ENCODE measurements around the gene PABPC1L. TPM values are rescaled to one million over a fixed set of nuclear protein-coding genes. Genes with fewer than 3 reads are reported as not detected.

The PABPC1L gene
- total and polyA plus RNA-seq, 2 of the 13 experiments (the other 11 are each of a cell fraction or from before 2014, with no cell fraction given), result 30.8 to 252 TPM

- H3K4me3 ChIP-seq (replicated peaks in 1 of 3; ENCODE audit: insufficient read depth in 1 of 3, low read depth in 2 of 3, low read length in 3 of 3), result no peak overlapping the region
- CTCF ChIA-PET (ENCODE audit: low intra/inter-chr PET ratio, low total read pairs), result no interaction called here
- 90% methylated on average over 5 of the region's 5 CpGs for WGBS (ENCODE audit: low lambda C conversion rate)
- H2AFZ ChIP-seq (ENCODE audit: low read length), result no peak overlapping the region
- DNase-seq (ENCODE audit: low spot score), result no peak
- H3K9me3 ChIP-seq (ENCODE audit: low read length), result no peaks in the 10 kb centered on the region
- H3K27ac ChIP-seq (ENCODE audit: extremely low read length, insufficient read depth, low read length), result no peak overlapping the region
- H3K9ac ChIP-seq (ENCODE audit: insufficient read depth, low read depth, low read length), result no peak overlapping the region
- intact Hi-C loops (cut with micrococcal nuclease; ENCODE audit: unreplicated experiment) (no loop called here), in situ Hi-C loops (cut with HindIII; ENCODE audit: extremely low pct_ligation_motif_present, low pct_unique_long_range_greater_than_20kb) (no loop called here)
- peaks cover 22 to 59% of the 10 kb centered on the region in 2 experiments for H3K36me3 ChIP-seq (replicated peaks in 1 of 2; ENCODE audit: control insufficient read depth in 1 of 2, insufficient read depth in 2 of 2, low read length in 2 of 2)
- peaks cover 30% of the 10 kb centered on the region for H4K20me1 ChIP-seq (ENCODE audit: insufficient read depth, low read length)
- no peaks in the 10 kb centered on the region for H3K27me3 ChIP-seq (ENCODE audit: control insufficient read depth in 1 of 2, insufficient read depth in 2 of 2, low read length in 2 of 2)
- no peak overlapping the region for H3K4me2 ChIP-seq (ENCODE audit: low read depth, low read length)
- FAIRE-seq, result no peak
- ATAC-seq, result no peak
- peaks cover 66% of the 10 kb centered on the region for H3K79me2 ChIP-seq (ENCODE audit: insufficient read depth, low read length)
- H3K4me1 ChIP-seq (ENCODE audit: insufficient read depth, low read length), result peaks cover 39% of the 10 kb centered on the region
- no TSS peak for BruUV-seq (replicated peaks)
- POLR2A ChIA-PET, result no interaction called here
- TF ChIP-seq GATAD2A (CRISPR knock-in tag; IDR thresholded peaks at IDR 0.05) (no peak), SSRP1 (CRISPR knock-in tag; IDR thresholded peaks at IDR 0.05) (no peak), ZNF292 (CRISPR knock-in tag; IDR thresholded peaks at IDR 0.05; ENCODE audit: borderline replicate concordance, low read depth) (no peak), NCOA5 (CRISPR knock-in tag; IDR thresholded peaks at IDR 0.05) (no peak), TFDP2 (CRISPR knock-in tag; IDR thresholded peaks at IDR 0.05) (no peak), GABPA (IDR thresholded peaks at IDR 0.05; ENCODE audit: low read depth, low read length) (no peak), GABPA (CRISPR knock-in tag; IDR thresholded peaks at IDR 0.05; ENCODE audit: low read depth) (no peak), POLR2A (IDR thresholded peaks at IDR 0.05; ENCODE audit: insufficient read depth in 1 of 2, low read depth in 2 of 2, low read length in 2 of 2) (no peak), ATF7 (IDR thresholded peaks at IDR 0.05) (no peak), ATF7 (CRISPR knock-in tag; IDR thresholded peaks at IDR 0.05) (no peak), NFAT5 (CRISPR knock-in tag; IDR thresholded peaks at IDR 0.05) (no peak), NFATC3 (CRISPR knock-in tag; IDR thresholded peaks at IDR 0.05) (no peak), SMAD1 (CRISPR knock-in tag; IDR thresholded peaks at IDR 0.05; ENCODE audit: borderline replicate concordance, low read depth) (no peak)
Measured at GRCh38 chr20:44900231-44900854, 9.5 kb upstream of the PABPC1L start.

Measured in HepG2 (cell line).